GM19372 (cell line): ENCODE results near the gene MYH14.

Source experiments
- ATAC-seq: cut with Tn5 transposase; IDR thresholded peaks from one replicate; pipeline ENCODE4 v1.9.1; 2021; ENCODE audit warnings: mild to moderate bottlenecking, low read depth, moderate library complexity; ENCODE audit not compliant: unreplicated experiment

The MYH14 gene

GRCh38 chr19:50252111-50252886 lies 48.9 kb downstream of the MYH14 start:
- no peak for ATAC-seq

- ATAC-seq = no peak
These were observed 49.5 kb downstream of the MYH14 start for GRCh38 chr19:50252887-50253268.

- ATAC-seq = no peak
These were observed 51.7 kb downstream of the MYH14 start for GRCh38 chr19:50255115-50255514.

GRCh38 chr19:50257141-50257540 lies 53.7 kb downstream of the MYH14 start:
- ATAC-seq = no peak

- no peak for ATAC-seq
These were observed 55.5 kb downstream of the MYH14 start for GRCh38 chr19:50258918-50259372.

- no peak for ATAC-seq
These were observed 58.1 kb downstream of the MYH14 start for GRCh38 chr19:50261446-50261970.

GRCh38 chr19:50263176-50263575 lies 59.8 kb downstream of the MYH14 start:
- no peak for ATAC-seq

- ATAC-seq = no peak
These were observed 61.2 kb downstream of the MYH14 start for GRCh38 chr19:50264483-50265186.

- ATAC-seq = no peak
These were observed 62.6 kb downstream of the MYH14 start for GRCh38 chr19:50266041-50266440.

- ATAC-seq = no peak
These were observed 63.5 kb downstream of the MYH14 start for GRCh38 chr19:50266896-50267295.

GRCh38 chr19:50268041-50268440 lies 64.6 kb downstream of the MYH14 start:
- ATAC-seq = no peak

- no peak for ATAC-seq
These were observed 65.1 kb downstream of the MYH14 start for GRCh38 chr19:50268501-50268900.

GRCh38 chr19:50269653-50270052 lies 66.2 kb downstream of the MYH14 start:
- ATAC-seq = no peak

GRCh38 chr19:50272263-50272897 lies 69.0 kb downstream of the MYH14 start:
- no peak for ATAC-seq

- ATAC-seq = no peak
These were observed 70.4 kb downstream of the MYH14 start for GRCh38 chr19:50273821-50274220.

- ATAC-seq = no peak
These were observed 72.4 kb downstream of the MYH14 start for GRCh38 chr19:50275577-50276368.

GRCh38 chr19:50276370-50277063 lies 73.1 kb downstream of the MYH14 start:
- no peak for ATAC-seq

GRCh38 chr19:50277966-50278580 lies 74.7 kb downstream of the MYH14 start:
- ATAC-seq = no peak

GRCh38 chr19:50280074-50280473 lies 76.7 kb downstream of the MYH14 start:
- no peak for ATAC-seq
